Measurements from ENCODE around the gene KRTAP10-12. TPM values are rescaled to one million over a fixed set of nuclear protein-coding genes. Genes with fewer than 3 reads are reported as not detected.

Gene KRTAP10-12
- total RNA-seq, 4 donors from 2014 or later: not detected

DNA sequence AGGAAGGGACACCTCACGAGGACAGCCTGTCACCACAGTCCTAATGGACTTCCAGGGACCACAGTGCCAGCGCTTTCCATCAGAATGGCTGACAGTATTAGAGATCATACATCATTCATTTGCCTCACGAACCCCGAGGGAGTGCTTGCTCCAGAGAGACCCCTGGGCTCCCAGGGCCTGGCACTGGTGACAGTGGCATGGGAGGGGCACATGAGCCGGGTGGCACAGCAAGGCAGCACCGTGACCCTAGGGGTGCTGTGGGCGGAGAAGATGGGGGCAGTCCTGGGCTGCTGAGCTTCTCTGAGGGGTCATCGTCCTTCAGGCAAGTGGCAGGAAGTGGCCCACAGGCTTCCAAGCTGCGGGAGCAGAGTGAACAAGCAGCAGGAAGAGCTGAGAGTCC is 30.8 kb downstream of the KRTAP10-12 start:
- TF ChIP-seq CTCF (IDR thresholded peaks at IDR 0.05; ENCODE audit: low read depth): no peak

DNA sequence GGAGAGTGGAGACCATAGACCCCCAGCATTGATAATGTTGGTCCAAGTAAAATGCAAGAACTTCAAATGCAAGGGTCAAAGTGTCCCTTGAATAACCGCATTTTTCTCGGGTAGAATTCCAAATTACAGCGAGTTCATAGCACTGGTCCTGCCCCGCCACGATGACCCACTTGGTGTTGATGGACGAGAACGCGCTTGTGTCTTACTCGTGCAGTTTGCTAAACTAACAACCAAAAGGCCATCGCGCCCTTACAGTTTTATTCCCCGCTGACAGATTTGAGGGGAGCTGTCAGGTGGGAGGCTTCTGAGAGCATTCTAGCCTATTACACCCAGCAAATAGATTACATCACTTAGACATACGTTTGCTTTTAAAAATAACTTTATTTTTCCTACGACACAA is 31.7 kb downstream of the KRTAP10-12 start:
- no peak for TF ChIP-seq CTCF (IDR thresholded peaks at IDR 0.05; ENCODE audit: low read depth)

- TF ChIP-seq CTCF (IDR thresholded peaks at IDR 0.05; ENCODE audit: low read depth): no peak
These were observed 32.5 kb downstream of the KRTAP10-12 start for GRCh38 chr21:44729336-44730027.

GRCh38 chr21:44730028-44730395 is 33.0 kb downstream of the KRTAP10-12 start:
- no peak for TF ChIP-seq CTCF (IDR thresholded peaks at IDR 0.05; ENCODE audit: low read depth)

DNA sequence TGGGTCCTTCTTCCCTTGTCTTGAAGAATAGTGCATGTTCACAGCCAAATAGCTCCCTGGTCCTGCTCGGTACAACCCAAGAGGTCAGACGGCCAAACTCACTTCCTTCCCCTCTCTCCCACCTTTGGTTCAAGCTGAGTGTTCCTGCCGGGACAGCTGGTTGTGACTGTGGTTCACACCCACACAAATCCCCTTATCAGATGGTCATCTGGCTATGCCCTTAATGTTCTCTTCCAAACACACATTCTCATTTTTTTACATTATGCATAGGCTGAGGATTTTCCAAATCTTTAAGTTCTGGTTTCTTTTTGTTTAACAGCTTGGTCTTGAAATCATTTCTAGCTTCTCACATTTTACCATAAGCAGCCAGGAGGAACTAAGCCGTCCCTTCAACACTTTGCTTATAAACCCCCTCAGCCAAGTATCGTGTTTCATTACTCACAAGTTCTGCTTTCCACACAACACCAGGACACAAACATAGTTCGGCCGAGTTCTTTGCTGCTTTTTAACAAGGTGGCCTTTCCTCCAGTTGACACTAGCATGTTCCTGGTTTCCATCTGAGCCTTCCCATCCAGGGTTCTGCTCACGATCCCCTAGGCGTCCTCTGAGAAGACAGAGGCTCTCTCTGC is 34.1 kb downstream of the KRTAP10-12 start:
- TF ChIP-seq CTCF (IDR thresholded peaks at IDR 0.05; ENCODE audit: low read depth): no peak

DNA sequence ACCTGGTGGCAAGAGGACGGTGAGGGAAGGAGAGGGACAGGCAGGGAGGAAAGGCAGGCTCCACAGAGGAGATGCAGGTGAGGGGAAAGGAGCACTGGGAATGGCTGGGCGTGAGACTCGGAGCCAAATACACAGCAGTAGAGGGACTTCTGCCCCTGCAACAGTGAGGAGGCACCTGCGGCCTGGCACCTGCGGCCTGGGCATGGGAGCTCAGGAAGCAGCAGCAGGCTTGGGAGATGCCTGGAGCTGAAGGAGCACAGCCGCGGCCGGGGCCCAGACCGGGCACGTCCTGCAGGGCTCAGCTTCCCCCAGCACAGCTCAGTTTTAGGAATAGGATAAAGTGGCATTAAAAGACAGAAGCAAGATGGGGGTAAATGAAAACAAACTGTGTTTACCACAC is 35.3 kb downstream of the KRTAP10-12 start:
- TF ChIP-seq CTCF (IDR thresholded peaks at IDR 0.05; ENCODE audit: low read depth): no peak

DNA sequence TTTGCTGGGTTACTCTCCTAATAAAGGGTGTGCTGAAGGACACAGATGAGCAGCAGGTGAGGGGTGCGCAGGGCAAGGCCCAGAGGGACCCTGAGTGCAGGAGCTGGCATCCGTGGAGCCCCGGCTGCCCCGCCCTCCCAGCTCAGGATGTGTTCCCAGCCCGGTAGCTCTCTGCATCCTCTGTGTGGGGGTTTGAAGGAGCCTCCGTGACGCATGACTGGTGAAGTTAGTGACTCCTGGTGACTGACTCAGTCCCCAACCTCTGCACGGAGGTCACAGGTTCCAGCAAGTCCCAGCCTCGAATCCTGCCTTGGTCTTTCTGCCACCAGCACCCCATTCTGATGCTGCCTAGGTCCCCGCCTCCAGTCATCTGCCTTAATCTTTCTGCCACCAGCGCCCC is 36.0 kb downstream of the KRTAP10-12 start:
- TF ChIP-seq CTCF (IDR thresholded peaks at IDR 0.05; ENCODE audit: low read depth): no peak
